ENCODE measurements around the gene PITRM1.
"Not testable (repeated sequence)": the region's sequence is repeated elsewhere in the genome, so short reads cannot be mapped to it uniquely, and the experiment has no call there.

PITRM1 gene

GRCh38 chr10:3180355-3181025, 7.9 kb upstream of the PITRM1 start:
- DNase-seq (ENCODE audit: low read depth, low spot score): no peak
- Histone ChIP-seq H3K27me3 (ENCODE audit: control insufficient read depth, insufficient read depth, low read length) (no peaks in the 10 kb centered on the region), H3K27ac (ENCODE audit: low read length) (no peak overlapping the region), H3K4me3 (ENCODE audit: low read length) (no peak overlapping the region), H3K9me3 (ENCODE audit: control insufficient read depth, insufficient read depth, low read length) (no peaks in the 10 kb centered on the region), H3K4me1 (ENCODE audit: control insufficient read depth, insufficient read depth, low read length) (no peaks in the 10 kb centered on the region), H3K36me3 (ENCODE audit: control insufficient read depth, insufficient read depth, low read length) (no peaks in the 10 kb centered on the region)
- no CpG with 5 or more reads among the region's 6 CpGs for WGBS (ENCODE audit: insufficient coverage, insufficient read length)

GRCh38 chr10:3179174-3179573, 6.6 kb upstream of the PITRM1 start:
- no peaks in the 10 kb centered on the region for H3K9me3 ChIP-seq (ENCODE audit: control insufficient read depth, insufficient read depth, low read length)
- no peak overlapping the region for H3K27ac ChIP-seq (ENCODE audit: low read length)
- H3K4me1 ChIP-seq (ENCODE audit: control insufficient read depth, insufficient read depth, low read length): no peaks in the 10 kb centered on the region
- no peak overlapping the region for H3K4me3 ChIP-seq (ENCODE audit: low read length)
- no peaks in the 10 kb centered on the region for H3K36me3 ChIP-seq (ENCODE audit: control insufficient read depth, insufficient read depth, low read length)
- no peak for DNase-seq (ENCODE audit: low read depth, low spot score)
- WGBS (ENCODE audit: insufficient coverage, insufficient read length): no CpG with 5 or more reads among the region's 5 CpGs
- H3K27me3 ChIP-seq (ENCODE audit: control insufficient read depth, insufficient read depth, low read length): no peaks in the 10 kb centered on the region

- no peak for DNase-seq (ENCODE audit: low read depth, low spot score)
- no peak overlapping the region for H3K27ac ChIP-seq (ENCODE audit: low read length)
- H3K9me3 ChIP-seq (ENCODE audit: control insufficient read depth, insufficient read depth, low read length): no peaks in the 10 kb centered on the region
- H3K27me3 ChIP-seq (ENCODE audit: control insufficient read depth, insufficient read depth, low read length): no peaks in the 10 kb centered on the region
- H3K4me3 ChIP-seq (ENCODE audit: low read length): no peak overlapping the region
- H3K36me3 ChIP-seq (ENCODE audit: control insufficient read depth, insufficient read depth, low read length): no peaks in the 10 kb centered on the region
- WGBS (ENCODE audit: insufficient coverage, insufficient read length): no CpG with 5 or more reads among the region's 5 CpGs
- peaks cover 2% of the 10 kb centered on the region; the same call in 1 of the 2 replicates for H3K4me1 ChIP-seq (ENCODE audit: control insufficient read depth, insufficient read depth, low read length)
These were observed 5.5 kb upstream of the PITRM1 start for GRCh38 chr10:3178042-3178441.

GRCh38 chr10:3173171-3173878, 743 bp upstream of the PITRM1 start:
- no peak for DNase-seq (ENCODE audit: low read depth, low spot score)

GRCh38 chr10:3172081-3172445, 519 bp downstream of the PITRM1 start:
- Histone ChIP-seq H3K9me3 (ENCODE audit: control insufficient read depth, insufficient read depth, low read length) (no peaks in the 10 kb centered on the region), H3K4me1 (ENCODE audit: control insufficient read depth, insufficient read depth, low read length) (peaks cover 2% of the 10 kb centered on the region; the same call in 1 of the 2 replicates), H3K27me3 (ENCODE audit: control insufficient read depth, insufficient read depth, low read length) (no peaks in the 10 kb centered on the region), H3K36me3 (ENCODE audit: control insufficient read depth, insufficient read depth, low read length) (no peaks in the 10 kb centered on the region), H3K4me3 (ENCODE audit: low read length) (peak overlapping the region; percentile 58), H3K27ac (ENCODE audit: low read length) (no peak overlapping the region)
- WGBS (ENCODE audit: insufficient coverage, insufficient read length): no CpG with 5 or more reads among the region's 21 CpGs
- no peak for DNase-seq (ENCODE audit: low read depth, low spot score)

More at GRCh38 chr10:3173171-3173878, 743 bp upstream of the PITRM1 start:
- Histone ChIP-seq H3K9me3 (ENCODE audit: control insufficient read depth, insufficient read depth, low read length) (no peaks in the 10 kb centered on the region), H3K4me1 (ENCODE audit: control insufficient read depth, insufficient read depth, low read length) (peaks cover 2% of the 10 kb centered on the region; the same call in 1 of the 2 replicates), H3K27ac (ENCODE audit: low read length) (no peak overlapping the region), H3K27me3 (ENCODE audit: control insufficient read depth, insufficient read depth, low read length) (no peaks in the 10 kb centered on the region), H3K4me3 (ENCODE audit: low read length) (peak overlapping the region; percentile 7; the same call in 1 of the 2 replicates), H3K36me3 (ENCODE audit: control insufficient read depth, insufficient read depth, low read length) (no peaks in the 10 kb centered on the region)
- WGBS (ENCODE audit: insufficient coverage, insufficient read length): no CpG with 5 or more reads among the region's 26 CpGs

- not testable (repeated sequence) for H3K9me3 ChIP-seq (ENCODE audit: control insufficient read depth, insufficient read depth, low read length); H3K27me3 ChIP-seq (ENCODE audit: control insufficient read depth, insufficient read depth, low read length); H3K27ac ChIP-seq (ENCODE audit: low read length); DNase-seq (ENCODE audit: low read depth, low spot score); H3K4me3 ChIP-seq (ENCODE audit: low read length); H3K4me1 ChIP-seq (ENCODE audit: control insufficient read depth, insufficient read depth, low read length); H3K36me3 ChIP-seq (ENCODE audit: control insufficient read depth, insufficient read depth, low read length)
- WGBS (ENCODE audit: insufficient coverage, insufficient read length): no CpG with 5 or more reads among the region's 11 CpGs
These were observed 1.1 kb downstream of the PITRM1 start for GRCh38 chr10:3171488-3171887.

GRCh38 chr10:3169673-3170072, 2.9 kb downstream of the PITRM1 start:
- H3K4me3 ChIP-seq (ENCODE audit: low read length): no peak overlapping the region
- DNase-seq (ENCODE audit: low read depth, low spot score): no peak
- no peaks in the 10 kb centered on the region for H3K27me3 ChIP-seq (ENCODE audit: control insufficient read depth, insufficient read depth, low read length)
- no peaks in the 10 kb centered on the region for H3K9me3 ChIP-seq (ENCODE audit: control insufficient read depth, insufficient read depth, low read length)
- WGBS (ENCODE audit: insufficient coverage, insufficient read length): no CpG with 5 or more reads among the region's 10 CpGs
- no peaks in the 10 kb centered on the region; the same call in 1 of the 2 replicates for H3K36me3 ChIP-seq (ENCODE audit: control insufficient read depth, insufficient read depth, low read length)
- H3K4me1 ChIP-seq (ENCODE audit: control insufficient read depth, insufficient read depth, low read length): peaks cover 2% of the 10 kb centered on the region; the same call in 1 of the 2 replicates
- H3K27ac ChIP-seq (ENCODE audit: low read length): no peak overlapping the region

GRCh38 chr10:3169271-3169670, 3.3 kb downstream of the PITRM1 start:
- H3K4me3 ChIP-seq (ENCODE audit: low read length): no peak overlapping the region
- DNase-seq (ENCODE audit: low read depth, low spot score): no peak
- no peaks in the 10 kb centered on the region for H3K27me3 ChIP-seq (ENCODE audit: control insufficient read depth, insufficient read depth, low read length)
- no peak overlapping the region for H3K27ac ChIP-seq (ENCODE audit: low read length)
- no peaks in the 10 kb centered on the region; the same call in 1 of the 2 replicates for H3K36me3 ChIP-seq (ENCODE audit: control insufficient read depth, insufficient read depth, low read length)
- H3K4me1 ChIP-seq (ENCODE audit: control insufficient read depth, insufficient read depth, low read length): peaks cover 2% of the 10 kb centered on the region; the same call in 1 of the 2 replicates
- no CpG with 5 or more reads among the region's 10 CpGs for WGBS (ENCODE audit: insufficient coverage, insufficient read length)
- no peaks in the 10 kb centered on the region for H3K9me3 ChIP-seq (ENCODE audit: control insufficient read depth, insufficient read depth, low read length)

- no peak overlapping the region for H3K4me3 ChIP-seq (ENCODE audit: low read length)
- H3K36me3 ChIP-seq (ENCODE audit: control insufficient read depth, insufficient read depth, low read length): peaks cover 2% of the 10 kb centered on the region; the same call in 1 of the 2 replicates
- no peaks in the 10 kb centered on the region for H3K27me3 ChIP-seq (ENCODE audit: control insufficient read depth, insufficient read depth, low read length)
- WGBS (ENCODE audit: insufficient coverage, insufficient read length): no CpG with 5 or more reads among the region's 21 CpGs
- H3K27ac ChIP-seq (ENCODE audit: low read length): no peak overlapping the region
- H3K9me3 ChIP-seq (ENCODE audit: control insufficient read depth, insufficient read depth, low read length): no peaks in the 10 kb centered on the region
- no peaks in the 10 kb centered on the region for H3K4me1 ChIP-seq (ENCODE audit: control insufficient read depth, insufficient read depth, low read length)
- DNase-seq (ENCODE audit: low read depth, low spot score): no peak
These were observed 4.8 kb downstream of the PITRM1 start for GRCh38 chr10:3167611-3168330.

- Histone ChIP-seq H3K4me3 (ENCODE audit: low read length) (no peak overlapping the region), H3K4me1 (ENCODE audit: control insufficient read depth, insufficient read depth, low read length) (no peaks in the 10 kb centered on the region), H3K36me3 (ENCODE audit: control insufficient read depth, insufficient read depth, low read length) (peaks cover 2% of the 10 kb centered on the region; the same call in 1 of the 2 replicates), H3K27me3 (ENCODE audit: control insufficient read depth, insufficient read depth, low read length) (no peaks in the 10 kb centered on the region), H3K9me3 (ENCODE audit: control insufficient read depth, insufficient read depth, low read length) (no peaks in the 10 kb centered on the region), H3K27ac (ENCODE audit: low read length) (no peak overlapping the region)
- no peak for DNase-seq (ENCODE audit: low read depth, low spot score)
- 100% methylated on average over 1 of the region's 10 CpGs for WGBS (ENCODE audit: insufficient coverage, insufficient read length)
These were observed 5.9 kb downstream of the PITRM1 start for GRCh38 chr10:3166496-3167290.
